Neural cell (in vitro differentiated cells): ENCODE measurements around the gene LRRC10B. TPM values are rescaled to one million over a fixed set of nuclear protein-coding genes. Genes with fewer than 3 reads are reported as not detected.

Experiments
- H2AFZ ChIP-seq: fragments of 200-600, 300-800 bp; sonication (generic), shearing (Covaris generic); 2 replicates; pipeline ENCODE4 v1.6.0; 2014; ENCODE audit warnings: low read depth, mild to moderate bottlenecking, antibody characterized with exemption, low read length, moderate library complexity
- H3F3A ChIP-seq: fragments of 200-600 bp; shearing (Covaris generic); 2 replicates; pipeline ENCODE4 v1.6.1; 2016; ENCODE audit warnings: mild to moderate bottlenecking, moderate library complexity, mixed read lengths, antibody characterized with exemption, low read length; ENCODE audit not compliant: insufficient read depth, poor library complexity, severe bottlenecking
- H3K27ac ChIP-seq: fragments of 200-600, 300-800 bp; sonication (generic), shearing (Covaris generic); 2 replicates; pipeline ENCODE4 v1.5.1; 2014; ENCODE audit warnings: mild to moderate bottlenecking, low read length, moderate library complexity
- H3K27me3 ChIP-seq: fragments of 300-800, 200-600 bp; sonication (generic), shearing (Covaris generic); 2 replicates; pipeline ENCODE4 v1.6.0; 2014; ENCODE audit warnings: mild to moderate bottlenecking, low read depth, low read length, moderate library complexity; ENCODE audit not compliant: insufficient read depth
- H3K36me3 ChIP-seq: fragments of 300-800, 200-600 bp; sonication (generic), shearing (Covaris generic); 2 replicates; pipeline ENCODE4 v1.5.1; 2014; ENCODE audit warnings: mild to moderate bottlenecking, antibody characterized with exemption, low read length, moderate library complexity; ENCODE audit not compliant: insufficient read depth
- H3K4me2 ChIP-seq: fragments of 300-800, 200-600 bp; sonication (generic), shearing (Covaris generic); 2 replicates; pipeline ENCODE4 v1.6.0; 2014; ENCODE audit warnings: mild to moderate bottlenecking, low read length
- H3K4me3 ChIP-seq: fragments of 300-800, 200-600 bp; sonication (generic), shearing (Covaris generic); 2 replicates; pipeline ENCODE4 v1.5.1; 2014; ENCODE audit warnings: mild to moderate bottlenecking, low read length, moderate library complexity
- H3K79me2 ChIP-seq: fragments of 200-600 bp; shearing (Covaris generic); replicated peaks from 2 replicates; pipeline ENCODE4 v1.6.0; 2014; ENCODE audit warnings: mild to moderate bottlenecking, low read length, moderate library complexity; ENCODE audit not compliant: insufficient read depth
- H3K9ac ChIP-seq: fragments of 300-800, 200-600 bp; sonication (generic), shearing (Covaris generic); 2 replicates; pipeline ENCODE4 v1.6.1; 2016; ENCODE audit warnings: mild to moderate bottlenecking, low read length, mixed read lengths
- H3K9me2 ChIP-seq: fragments of 200-600 bp; shearing (Covaris generic); 2 replicates; pipeline ENCODE4 v1.6.1; 2016; ENCODE audit warnings: mild to moderate bottlenecking, low read length, mixed read lengths; ENCODE audit not compliant: insufficient read depth
- H3K9me3 ChIP-seq: fragments of 200-600, 300-800 bp; sonication (generic), shearing (Covaris generic); 2 replicates; pipeline ENCODE4 v1.6.1; 2016; ENCODE audit warnings: mild to moderate bottlenecking, mixed run types, low read length, moderate library complexity, mixed read lengths
- H4K20me1 ChIP-seq: fragments of 200-600 bp; shearing (Covaris generic); 2 replicates; pipeline ENCODE4 v1.6.1; 2016; ENCODE audit warnings: mild to moderate bottlenecking, mixed run types; ENCODE audit not compliant: insufficient read depth
- EP300 ChIP-seq: fragments of 450-650 bp; conservative IDR thresholded peaks from 2 replicates; pipeline ENCODE4 v1.6.1; 2014; ENCODE audit warnings: antibody characterized with exemption, mild to moderate bottlenecking, moderate library complexity; ENCODE audit not compliant: poor library complexity, severe bottlenecking
- EZH2 ChIP-seq: fragments of 200-600, 300-800 bp; shearing (Covaris generic), sonication (generic); IDR thresholded peaks from 2 replicates; pipeline ENCODE4 v1.6.1; 2014; ENCODE audit warnings: antibody characterized with exemption, low read length, borderline replicate concordance, mild to moderate bottlenecking; ENCODE audit not compliant: insufficient read depth, poor library complexity, severe bottlenecking
- MXI1 ChIP-seq: fragments of 450-650 bp; conservative IDR thresholded peaks from 2 replicates; pipeline ENCODE4 v1.6.1; 2014; ENCODE audit warnings: antibody characterized with exemption, mild to moderate bottlenecking; ENCODE audit not compliant: poor library complexity, severe bottlenecking
- POLR2AphosphoS5 ChIP-seq: IDR thresholded peaks from 2 replicates; pipeline ENCODE4 v1.6.1; 2012
- RAD21 ChIP-seq: fragments of 450-650 bp; conservative IDR thresholded peaks from 2 replicates; pipeline ENCODE4 v1.6.1; 2014; ENCODE audit warnings: antibody characterized with exemption, mild to moderate bottlenecking, moderate library complexity
- SMC3 ChIP-seq: fragments of 450-650 bp; conservative IDR thresholded peaks from 2 replicates; pipeline ENCODE4 v1.6.1; 2014; ENCODE audit warnings: antibody characterized with exemption, mild to moderate bottlenecking, moderate library complexity; ENCODE audit not compliant: poor library complexity
- TAF1 ChIP-seq: IDR thresholded peaks from 2 replicates; pipeline ENCODE4 v1.6.1; 2012; ENCODE audit warnings: low read depth
- polyA plus RNA-seq: library from polyadenylated mRNA; depleted of rRNA; stranded (reverse); fragments of >200 nt; gene quantifications from 2 replicates; pipeline ENCODE4 v1.2.3, GENCODE V29; 2014
- TF ChIP-seq, protein P1 (sequence below): fragments of 450-650 bp; IDR thresholded peaks from 2 replicates; pipeline ENCODE4 v1.5.1; 2014; ENCODE audit warnings: antibody characterized with exemption, mild to moderate bottlenecking, moderate library complexity; ENCODE audit not compliant: poor library complexity, severe bottlenecking
- TF ChIP-seq, protein P2 (sequence below): IDR thresholded peaks from 2 replicates; pipeline ENCODE4 v1.6.1; 2012; ENCODE audit warnings: borderline replicate concordance

The LRRC10B gene
- polyA plus RNA-seq, 1 donor from 2014 or later: 12.4 TPM

DNA sequence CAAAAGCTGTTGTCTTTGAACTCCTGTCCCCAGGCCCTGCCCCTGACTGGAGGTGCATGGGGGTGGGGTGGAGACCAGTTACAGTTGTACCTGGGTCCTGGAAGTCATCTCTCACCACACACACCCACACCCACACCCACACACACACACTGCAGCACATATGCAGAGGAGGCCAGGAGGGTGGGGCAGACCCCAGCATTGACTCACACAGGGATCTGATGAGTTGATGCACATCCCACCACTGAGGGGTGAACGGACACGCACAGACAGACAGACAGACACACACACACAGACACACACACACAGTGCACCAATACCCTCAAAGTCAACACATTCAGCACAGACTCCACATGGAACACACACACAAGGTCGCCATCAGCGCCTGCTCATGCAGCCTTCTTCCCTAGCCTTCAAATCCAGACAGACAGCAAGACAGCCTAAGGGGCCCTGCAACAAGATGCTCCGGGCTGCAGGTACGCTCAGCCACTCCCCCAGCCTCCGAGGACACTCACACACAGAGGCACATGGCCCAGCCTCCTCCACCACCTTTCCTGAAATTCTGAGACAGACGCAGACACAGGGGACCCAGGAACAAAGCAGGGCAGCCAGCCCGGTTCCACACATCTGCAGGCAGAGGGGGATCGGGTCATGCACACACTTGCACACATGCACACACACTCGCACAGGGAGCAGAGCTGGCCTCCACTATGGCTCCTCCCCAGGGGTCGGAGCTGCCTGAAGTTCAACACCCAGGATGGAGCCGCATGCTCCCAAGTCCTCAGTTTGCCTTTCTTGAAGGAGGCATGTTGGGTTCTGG is 45.8 kb downstream of the LRRC10B start:
- TF ChIP-seq MXI1: no peak
- TF ChIP-seq POLR2AphosphoS5: no peak
- no peak for TF ChIP-seq RAD21
- TF ChIP-seq, protein P1, sequence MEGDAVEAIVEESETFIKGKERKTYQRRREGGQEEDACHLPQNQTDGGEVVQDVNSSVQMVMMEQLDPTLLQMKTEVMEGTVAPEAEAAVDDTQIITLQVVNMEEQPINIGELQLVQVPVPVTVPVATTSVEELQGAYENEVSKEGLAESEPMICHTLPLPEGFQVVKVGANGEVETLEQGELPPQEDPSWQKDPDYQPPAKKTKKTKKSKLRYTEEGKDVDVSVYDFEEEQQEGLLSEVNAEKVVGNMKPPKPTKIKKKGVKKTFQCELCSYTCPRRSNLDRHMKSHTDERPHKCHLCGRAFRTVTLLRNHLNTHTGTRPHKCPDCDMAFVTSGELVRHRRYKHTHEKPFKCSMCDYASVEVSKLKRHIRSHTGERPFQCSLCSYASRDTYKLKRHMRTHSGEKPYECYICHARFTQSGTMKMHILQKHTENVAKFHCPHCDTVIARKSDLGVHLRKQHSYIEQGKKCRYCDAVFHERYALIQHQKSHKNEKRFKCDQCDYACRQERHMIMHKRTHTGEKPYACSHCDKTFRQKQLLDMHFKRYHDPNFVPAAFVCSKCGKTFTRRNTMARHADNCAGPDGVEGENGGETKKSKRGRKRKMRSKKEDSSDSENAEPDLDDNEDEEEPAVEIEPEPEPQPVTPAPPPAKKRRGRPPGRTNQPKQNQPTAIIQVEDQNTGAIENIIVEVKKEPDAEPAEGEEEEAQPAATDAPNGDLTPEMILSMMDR: no peak
- TF ChIP-seq EZH2: no peak
- TF ChIP-seq, protein P2, sequence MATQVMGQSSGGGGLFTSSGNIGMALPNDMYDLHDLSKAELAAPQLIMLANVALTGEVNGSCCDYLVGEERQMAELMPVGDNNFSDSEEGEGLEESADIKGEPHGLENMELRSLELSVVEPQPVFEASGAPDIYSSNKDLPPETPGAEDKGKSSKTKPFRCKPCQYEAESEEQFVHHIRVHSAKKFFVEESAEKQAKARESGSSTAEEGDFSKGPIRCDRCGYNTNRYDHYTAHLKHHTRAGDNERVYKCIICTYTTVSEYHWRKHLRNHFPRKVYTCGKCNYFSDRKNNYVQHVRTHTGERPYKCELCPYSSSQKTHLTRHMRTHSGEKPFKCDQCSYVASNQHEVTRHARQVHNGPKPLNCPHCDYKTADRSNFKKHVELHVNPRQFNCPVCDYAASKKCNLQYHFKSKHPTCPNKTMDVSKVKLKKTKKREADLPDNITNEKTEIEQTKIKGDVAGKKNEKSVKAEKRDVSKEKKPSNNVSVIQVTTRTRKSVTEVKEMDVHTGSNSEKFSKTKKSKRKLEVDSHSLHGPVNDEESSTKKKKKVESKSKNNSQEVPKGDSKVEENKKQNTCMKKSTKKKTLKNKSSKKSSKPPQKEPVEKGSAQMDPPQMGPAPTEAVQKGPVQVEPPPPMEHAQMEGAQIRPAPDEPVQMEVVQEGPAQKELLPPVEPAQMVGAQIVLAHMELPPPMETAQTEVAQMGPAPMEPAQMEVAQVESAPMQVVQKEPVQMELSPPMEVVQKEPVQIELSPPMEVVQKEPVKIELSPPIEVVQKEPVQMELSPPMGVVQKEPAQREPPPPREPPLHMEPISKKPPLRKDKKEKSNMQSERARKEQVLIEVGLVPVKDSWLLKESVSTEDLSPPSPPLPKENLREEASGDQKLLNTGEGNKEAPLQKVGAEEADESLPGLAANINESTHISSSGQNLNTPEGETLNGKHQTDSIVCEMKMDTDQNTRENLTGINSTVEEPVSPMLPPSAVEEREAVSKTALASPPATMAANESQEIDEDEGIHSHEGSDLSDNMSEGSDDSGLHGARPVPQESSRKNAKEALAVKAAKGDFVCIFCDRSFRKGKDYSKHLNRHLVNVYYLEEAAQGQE: no peak
- no peak for TF ChIP-seq EP300
- no peak for TF ChIP-seq TAF1
- TF ChIP-seq SMC3: no peak
- Histone ChIP-seq H3K9me2 (no peaks in the 10 kb centered on the region), H3F3A (no peaks in the 10 kb centered on the region), H4K20me1 (no peaks in the 10 kb centered on the region), H3K79me2 (no peaks in the 10 kb centered on the region), H3K4me3 (no peak overlapping the region), H3K27me3 (no peaks in the 10 kb centered on the region), H3K27ac (no peak overlapping the region), H3K4me2 (no peak overlapping the region), H2AFZ (no peak overlapping the region), H3K9ac (no peak overlapping the region), H3K9me3 (no peaks in the 10 kb centered on the region), H3K36me3 (no peaks in the 10 kb centered on the region)

DNA sequence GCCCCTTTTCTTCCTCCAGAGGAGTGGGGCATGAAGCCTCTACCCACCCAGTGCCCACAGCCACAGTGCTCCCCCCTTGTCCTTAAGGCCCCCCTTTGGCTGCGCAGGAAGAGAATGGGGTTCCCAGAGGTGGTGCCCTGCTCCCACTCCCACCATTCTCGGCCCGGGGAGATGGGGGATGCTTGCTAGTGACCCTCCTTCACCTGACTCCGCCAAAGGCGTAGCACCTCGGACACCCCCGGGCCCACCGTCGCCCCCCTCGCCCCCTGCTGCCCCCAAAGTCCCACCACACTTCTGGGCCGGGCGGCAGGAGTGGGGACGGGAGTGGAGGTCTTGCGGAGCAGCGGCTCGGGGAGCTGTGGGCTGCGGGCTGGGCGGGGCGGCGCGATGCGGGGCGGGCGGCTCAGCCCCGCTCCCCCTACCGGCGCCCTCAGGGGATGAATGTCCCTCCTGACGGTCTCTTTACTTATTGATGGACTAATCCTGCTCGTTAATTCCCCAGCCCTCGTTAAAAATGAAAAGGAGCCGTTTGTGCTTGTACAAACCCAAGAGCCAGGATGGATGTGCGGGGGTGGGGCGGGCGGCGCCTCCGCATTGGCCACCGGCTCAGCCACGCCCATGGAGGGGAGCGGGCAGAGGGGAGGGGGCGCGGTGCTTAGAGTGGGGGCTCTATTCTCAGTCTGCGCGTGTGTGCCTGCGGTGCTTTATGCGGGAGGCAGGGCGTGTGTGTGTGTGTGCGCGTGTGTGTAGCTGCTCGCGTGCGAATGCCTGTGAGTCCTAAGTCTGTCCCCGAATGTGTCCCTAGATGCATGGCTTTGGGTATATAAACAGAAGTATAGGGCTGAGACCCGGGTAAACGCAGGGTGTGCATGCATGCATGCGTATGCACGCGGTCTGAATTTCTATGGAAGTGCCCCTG is 46.8 kb downstream of the LRRC10B start:
- no peak overlapping the region for H2AFZ ChIP-seq

More for the DNA sequence above, 46.8 kb downstream of the LRRC10B start:
- no peak overlapping the region for H3K27ac ChIP-seq
- no peaks in the 10 kb centered on the region for H3K27me3 ChIP-seq
- no peaks in the 10 kb centered on the region for H3K79me2 ChIP-seq
- H3K9me2 ChIP-seq: no peaks in the 10 kb centered on the region
- H3F3A ChIP-seq: no peaks in the 10 kb centered on the region
- peak overlapping the region; percentile 44 for H3K9ac ChIP-seq
- H3K36me3 ChIP-seq: no peaks in the 10 kb centered on the region
- no peak for TF ChIP-seq TAF1
- peak; percentile 41 for TF ChIP-seq MXI1
- no peak for TF ChIP-seq POLR2AphosphoS5
- TF ChIP-seq, protein P1: peak; percentile 48
- no peak for TF ChIP-seq RAD21
- TF ChIP-seq, protein P2: no peak
- TF ChIP-seq SMC3: peak; percentile 16
- no peaks in the 10 kb centered on the region for H4K20me1 ChIP-seq
- H3K9me3 ChIP-seq: no peaks in the 10 kb centered on the region
- H3K4me3 ChIP-seq: peak overlapping the region; percentile 60
- peak overlapping the region; percentile 35 for H3K4me2 ChIP-seq
